ENCODE results near the gene NCKAP5. TPM values are rescaled to one million over a fixed set of nuclear protein-coding genes. Genes with fewer than 3 reads are reported as not detected.

NCKAP5 gene
- polyA plus RNA-seq, 1 experiment: 16.6 TPM

DNA sequence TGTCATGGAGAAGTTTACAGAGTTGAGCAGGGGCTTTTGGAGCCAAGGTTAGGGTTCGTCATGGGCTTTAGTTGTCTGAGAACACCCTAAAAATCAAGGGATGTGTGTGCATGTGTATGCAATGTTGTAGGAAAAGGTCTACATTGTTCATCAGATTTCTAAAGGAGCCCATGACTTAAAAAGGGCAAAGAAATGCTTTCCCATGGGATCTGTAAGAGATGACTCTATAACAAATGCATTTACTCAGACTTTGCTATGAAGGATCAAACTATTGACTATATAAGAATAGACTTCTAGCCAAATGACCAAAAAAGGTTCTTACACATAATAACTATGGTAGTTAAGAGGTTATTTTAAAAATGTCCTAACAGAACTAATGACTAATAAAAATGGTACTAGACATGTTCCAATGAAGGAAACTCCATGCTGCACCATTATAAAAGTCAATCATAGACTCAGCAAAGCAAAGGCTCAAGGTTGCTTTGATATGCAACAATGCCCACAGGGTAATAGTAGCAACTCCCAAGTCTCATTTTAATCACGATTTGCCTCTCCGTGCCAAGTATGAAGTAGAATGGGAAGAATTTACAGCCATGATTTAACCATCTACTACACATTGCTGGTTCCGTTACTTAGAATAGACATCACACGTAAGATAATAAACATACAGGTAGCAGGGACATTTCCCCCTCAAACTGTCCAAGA, 158.5 kb downstream of the NCKAP5 start:
- CTCF ChIA-PET: no interaction called here
- Histone ChIP-seq H3K27me3 (ENCODE audit: control insufficient read depth, insufficient read depth, low read length) (no peaks in the 10 kb centered on the region), H3K27ac (ENCODE audit: low read depth, low read length) (no peak overlapping the region), H3K9me3 (ENCODE audit: control insufficient read depth, insufficient read depth, low read length) (no peaks in the 10 kb centered on the region), H3K4me3 (ENCODE audit: low read depth, low read length) (no peak overlapping the region)
- POLR2A ChIA-PET: no interaction called here
- TF ChIP-seq, protein P1, sequence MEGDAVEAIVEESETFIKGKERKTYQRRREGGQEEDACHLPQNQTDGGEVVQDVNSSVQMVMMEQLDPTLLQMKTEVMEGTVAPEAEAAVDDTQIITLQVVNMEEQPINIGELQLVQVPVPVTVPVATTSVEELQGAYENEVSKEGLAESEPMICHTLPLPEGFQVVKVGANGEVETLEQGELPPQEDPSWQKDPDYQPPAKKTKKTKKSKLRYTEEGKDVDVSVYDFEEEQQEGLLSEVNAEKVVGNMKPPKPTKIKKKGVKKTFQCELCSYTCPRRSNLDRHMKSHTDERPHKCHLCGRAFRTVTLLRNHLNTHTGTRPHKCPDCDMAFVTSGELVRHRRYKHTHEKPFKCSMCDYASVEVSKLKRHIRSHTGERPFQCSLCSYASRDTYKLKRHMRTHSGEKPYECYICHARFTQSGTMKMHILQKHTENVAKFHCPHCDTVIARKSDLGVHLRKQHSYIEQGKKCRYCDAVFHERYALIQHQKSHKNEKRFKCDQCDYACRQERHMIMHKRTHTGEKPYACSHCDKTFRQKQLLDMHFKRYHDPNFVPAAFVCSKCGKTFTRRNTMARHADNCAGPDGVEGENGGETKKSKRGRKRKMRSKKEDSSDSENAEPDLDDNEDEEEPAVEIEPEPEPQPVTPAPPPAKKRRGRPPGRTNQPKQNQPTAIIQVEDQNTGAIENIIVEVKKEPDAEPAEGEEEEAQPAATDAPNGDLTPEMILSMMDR (IDR thresholded peaks at IDR 0.05; ENCODE audit: low read depth, low read length): no peak
- no peak for DNase-seq (ENCODE audit: low read depth, low spot score)

GRCh38 chr2:133408671-133409070, 159.6 kb downstream of the NCKAP5 start:
- Histone ChIP-seq H3K4me3 (ENCODE audit: low read depth, low read length) (no peak overlapping the region), H3K9me3 (ENCODE audit: control insufficient read depth, insufficient read depth, low read length) (no peaks in the 10 kb centered on the region), H3K27ac (ENCODE audit: low read depth, low read length) (no peak overlapping the region), H3K27me3 (ENCODE audit: control insufficient read depth, insufficient read depth, low read length) (no peaks in the 10 kb centered on the region)
- ChIA-PET CTCF (no interaction called here), POLR2A (no interaction called here)
- DNase-seq (ENCODE audit: low read depth, low spot score): no peak
- TF ChIP-seq, protein P1 (IDR thresholded peaks at IDR 0.05; ENCODE audit: low read depth, low read length): no peak

GRCh38 chr2:133407341-133407740, 160.9 kb downstream of the NCKAP5 start:
- TF ChIP-seq, protein P1 (IDR thresholded peaks at IDR 0.05; ENCODE audit: low read depth, low read length): no peak
- ChIA-PET POLR2A (no interaction called here), CTCF (no interaction called here)
- no peak overlapping the region for H3K4me3 ChIP-seq (ENCODE audit: low read depth, low read length)
- H3K27ac ChIP-seq (ENCODE audit: low read depth, low read length): no peak overlapping the region
- H3K27me3 ChIP-seq (ENCODE audit: control insufficient read depth, insufficient read depth, low read length): no peaks in the 10 kb centered on the region
- H3K9me3 ChIP-seq (ENCODE audit: control insufficient read depth, insufficient read depth, low read length): no peaks in the 10 kb centered on the region
- no peak for DNase-seq (ENCODE audit: low read depth, low spot score)

DNA sequence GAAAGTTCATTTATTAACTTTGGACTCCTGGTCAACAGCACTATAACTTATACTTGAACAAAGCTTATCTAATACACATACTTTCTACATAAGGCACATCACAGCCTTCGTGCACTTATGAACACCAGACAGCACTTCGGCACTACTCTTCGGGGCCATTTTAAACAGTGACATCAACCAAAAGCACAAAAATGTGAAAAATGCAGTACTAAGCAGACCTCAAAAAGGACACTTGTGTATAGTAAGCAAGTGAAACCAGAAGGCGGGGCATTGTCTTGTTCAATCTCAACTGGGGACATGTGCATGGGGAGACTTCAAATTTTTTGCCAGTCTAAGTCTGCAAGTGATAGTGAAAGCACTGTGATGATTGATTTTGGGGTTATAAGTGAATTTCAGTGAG, 163.0 kb downstream of the NCKAP5 start:
- TF ChIP-seq, protein P1 (IDR thresholded peaks at IDR 0.05; ENCODE audit: low read depth, low read length): no peak
- ChIA-PET POLR2A (no interaction called here), CTCF (no interaction called here)
- H3K27ac ChIP-seq (ENCODE audit: low read depth, low read length): no peak overlapping the region
- H3K4me3 ChIP-seq (ENCODE audit: low read depth, low read length): no peak overlapping the region
- H3K27me3 ChIP-seq (ENCODE audit: control insufficient read depth, insufficient read depth, low read length): no peaks in the 10 kb centered on the region
- DNase-seq (ENCODE audit: low read depth, low spot score): no peak
- no peaks in the 10 kb centered on the region for H3K9me3 ChIP-seq (ENCODE audit: control insufficient read depth, insufficient read depth, low read length)

DNA sequence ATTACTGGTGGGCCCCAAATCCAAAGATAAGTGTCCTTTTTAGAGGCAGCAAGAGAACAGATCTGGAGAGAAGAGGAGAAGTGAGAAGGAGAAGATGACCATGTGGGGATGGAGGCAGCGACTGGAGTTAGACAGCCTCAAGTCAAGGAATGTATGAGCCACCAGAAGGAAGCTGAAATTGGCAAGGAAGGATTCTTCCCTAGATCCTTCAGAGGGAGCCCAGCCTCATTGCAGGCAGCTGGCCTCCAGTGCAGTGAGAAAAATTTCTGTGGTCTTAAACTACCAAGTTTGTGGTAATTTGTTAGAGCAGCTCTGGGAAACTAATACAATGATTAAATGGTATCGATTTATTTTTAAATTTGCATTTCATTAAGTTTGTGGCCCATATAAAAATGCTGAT, 167.9 kb downstream of the NCKAP5 start:
- Histone ChIP-seq H3K27me3 (ENCODE audit: control insufficient read depth, insufficient read depth, low read length) (no peaks in the 10 kb centered on the region), H3K9me3 (ENCODE audit: control insufficient read depth, insufficient read depth, low read length) (no peaks in the 10 kb centered on the region), H3K4me3 (ENCODE audit: low read depth, low read length) (no peak overlapping the region), H3K27ac (ENCODE audit: low read depth, low read length) (no peak overlapping the region)
- ChIA-PET CTCF (interaction anchor here (0.6 to 1.6 kb wide), 2 partner anchors 37 to 444 kb away, joined by 3 to 4 read pairs; no protein-coding TSS in a partner anchor), POLR2A (no interaction called here)
- TF ChIP-seq, protein P1 (IDR thresholded peaks at IDR 0.05; ENCODE audit: low read depth, low read length): no peak
- no peak for DNase-seq (ENCODE audit: low read depth, low spot score)

Data from AG04450 (cell line).